ENCODE measurements around the gene CATSPERD.
"Not testable (repeated sequence)": the region's sequence is repeated elsewhere in the genome, so short reads cannot be mapped to it uniquely, and the experiment has no call there.

CATSPERD gene

GRCh38 chr19:5686326-5686646 lies 34.2 kb upstream of the CATSPERD start:
- peak overlapping the region; percentile 64 for H3K4me3 ChIP-seq (ENCODE audit: low read depth, low read length)
- TF ChIP-seq CTCF (conservative IDR thresholded peaks at IDR 0.05; ENCODE audit: low read depth, low read length), result no peak
- DNase-seq (ENCODE audit: low read depth), result no peak

GRCh38 chr19:5686647-5687359 lies 33.6 kb upstream of the CATSPERD start:
- H3K4me3 ChIP-seq (ENCODE audit: low read depth, low read length), result peak overlapping the region; percentile 64
- peak; percentile 93 for DNase-seq (ENCODE audit: low read depth)
- TF ChIP-seq CTCF (conservative IDR thresholded peaks at IDR 0.05; ENCODE audit: low read depth, low read length), result peak; percentile 82

GRCh38 chr19:5687360-5688198 lies 32.9 kb upstream of the CATSPERD start:
- peak overlapping the region; percentile 64 for H3K4me3 ChIP-seq (ENCODE audit: low read depth, low read length)
- no peak for TF ChIP-seq CTCF (conservative IDR thresholded peaks at IDR 0.05; ENCODE audit: low read depth, low read length)
- DNase-seq (ENCODE audit: low read depth), result no peak

GRCh38 chr19:5688262-5688881 lies 32.1 kb upstream of the CATSPERD start:
- not testable (repeated sequence) for H3K4me3 ChIP-seq (ENCODE audit: low read depth, low read length); DNase-seq (ENCODE audit: low read depth)

- peak; percentile 90 for TF ChIP-seq CTCF (conservative IDR thresholded peaks at IDR 0.05; ENCODE audit: low read depth, low read length)
- peak; percentile 98 for DNase-seq (ENCODE audit: low read depth)
- peak within 1 kb of the TSS; percentile 99 for H3K4me3 ChIP-seq (ENCODE audit: low read depth, low read length)
These were observed 30.1 kb upstream of the CATSPERD start, which contains the start of gene RPL36 for GRCh38 chr19:5690125-5690954. Gene RPL36 (plus strand): TSS chr19:5690295. CDS start chr19:5690508, 213 bp downstream.

GRCh38 chr19:5690955-5691821 lies 29.2 kb upstream of the CATSPERD start:
- peak; percentile 51 for DNase-seq (ENCODE audit: low read depth)
- no peak for TF ChIP-seq CTCF (conservative IDR thresholded peaks at IDR 0.05; ENCODE audit: low read depth, low read length)
- H3K4me3 ChIP-seq (ENCODE audit: low read depth, low read length), result peak overlapping the region; percentile 99
